HepG2 (cell line): ENCODE results near the gene CD86. TPM values are rescaled to one million over a fixed set of nuclear protein-coding genes. Genes with fewer than 3 reads are reported as not detected.
A peak's percentile ranks its signal among the peaks of the same experiment; 100 is the strongest.

Experiments
- ATAC-seq: fragments of 200-7000 bp; cut with Tn5 transposase; 3 replicates; pipeline ENCODE4 v1.9.1; 2020; ENCODE audit warnings: mild to moderate bottlenecking, moderate library complexity
- BruUV-seq: library from RNA; stranded (reverse); fragments of 400-500 nt; replicated peaks from 2 replicates; lab custom pipeline; 2021; lab: Mats Ljungman, UMichigan
- CTCF ChIA-PET: fragments of 300-600 bp; formaldehyde crosslinking; extraction: SDS; loops from one replicate; lab custom pipeline; 2021; ENCODE audit warnings: low total read pairs, inconsistent platforms, low intra/inter-chr PET ratio; lab: Yijun Ruan, JAX
- POLR2A ChIA-PET: fragments of 350-600 bp; sonication (Branson Sonifier 250); formaldehyde crosslinking; loops from one replicate; lab custom pipeline; 2020; ENCODE audit warnings: antibody characterized with exemption, inconsistent platforms; lab: Yijun Ruan, JAX
- DNase-seq: peaks from one replicate; pipeline ENCODE4 v3.0.0-alpha.2; 2015; ENCODE audit warnings: low spot score
- FAIRE-seq: peaks from 3 replicates; lab custom pipeline; 2011; peaks lifted over from hg19 to GRCh38; lab: Jason Lieb, UNC
- H2AFZ ChIP-seq: one replicate; pipeline ENCODE4 v1.6.1; 2011; ENCODE audit warnings: low read length, inconsistent platforms
- H3K27ac ChIP-seq: fragments of 300-600 bp; 3 replicates; pipeline ENCODE4 v1.8.0; 2011; ENCODE audit warnings: mixed run types, mild to moderate bottlenecking, mixed read lengths, low read length, inconsistent platforms; ENCODE audit not compliant: insufficient read depth; ENCODE audit errors: extremely low read length
- H3K27me3 ChIP-seq, 2 experiments: fragments of 200-600 bp in 1 of 2; 2 replicates in 1 of 2; 3 replicates in 1 of 2; pipeline versions ENCODE4 v1.6.0 to v1.8.0; 2011; ENCODE audit warnings: low read length in 2 of 2, mild to moderate bottlenecking in 2 of 2, moderate library complexity in 2 of 2, inconsistent platforms in 1 of 2; ENCODE audit not compliant: insufficient read depth in 2 of 2, control insufficient read depth in 1 of 2
- H3K36me3 ChIP-seq, 2 experiments: fragments of 200-600 bp in 1 of 2; replicated peaks in 1 of 2; 2 replicates in 1 of 2; 3 replicates in 1 of 2; pipeline versions ENCODE4 v1.5.1 to v1.8.0; 2011; ENCODE audit warnings: low read length in 2 of 2, inconsistent platforms in 1 of 2; ENCODE audit not compliant: insufficient read depth in 2 of 2, control insufficient read depth in 1 of 2
- H3K4me1 ChIP-seq: 2 replicates; pipeline ENCODE4 v1.5.1; 2012; ENCODE audit warnings: low read length, inconsistent platforms; ENCODE audit not compliant: insufficient read depth
- H3K4me2 ChIP-seq: 2 replicates; pipeline ENCODE4 v1.6.0; 2011; ENCODE audit warnings: low read depth, low read length, inconsistent platforms
- H3K4me3 ChIP-seq, 3 experiments: fragments of 200-600 bp in 1 of 3; sonication (generic), shearing (Covaris generic) in 1 of 3; replicated peaks in 1 of 3; 2 replicates each; pipeline ENCODE4 v1.5.1; 2011 to 2016; ENCODE audit warnings: low read length in 3 of 3, inconsistent platforms in 2 of 3, low read depth in 2 of 3, mild to moderate bottlenecking in 2 of 3, control low read depth in 1 of 3, mixed read lengths in 1 of 3; ENCODE audit not compliant: insufficient read depth in 1 of 3
- H3K79me2 ChIP-seq: one replicate; pipeline ENCODE4 v1.6.1; 2011; ENCODE audit warnings: low read length, inconsistent platforms; ENCODE audit not compliant: insufficient read depth
- H3K9ac ChIP-seq: 2 replicates; pipeline ENCODE4 v1.6.0; 2011; ENCODE audit warnings: mild to moderate bottlenecking, low read depth, low read length, inconsistent platforms; ENCODE audit not compliant: insufficient read depth
- H3K9me3 ChIP-seq: 2 replicates; pipeline ENCODE4 v1.5.1; 2012; ENCODE audit warnings: mild to moderate bottlenecking, low read length
- H4K20me1 ChIP-seq: 2 replicates; pipeline ENCODE4 v1.6.0; 2011; ENCODE audit warnings: inconsistent platforms, mild to moderate bottlenecking, low read length, moderate library complexity; ENCODE audit not compliant: insufficient read depth
- MAFK ChIP-seq, 2 experiments: IDR thresholded peaks in 1 of 2; conservative IDR thresholded peaks in 1 of 2; 2 replicates each; pipeline ENCODE4 v1.6.1; 2011; ENCODE audit warnings: improper control_type of control experiment in 2 of 2, low read length in 2 of 2
- ZBTB40 ChIP-seq, 2 experiments: fragments of 450-650 bp in 1 of 2; sonication (generic) in 1 of 2; formaldehyde crosslinking in 1 of 2; IDR thresholded peaks; 2 replicates each; pipeline versions ENCODE4 v1.6.1 to v1.8.0; 2016 to 2022; ENCODE audit warnings: antibody characterized with exemption in 1 of 2, mild to moderate bottlenecking in 1 of 2, missing genetic modification reagents in 1 of 2
- WGBS: methylation state at CpG from one replicate; pipeline ENCODE4 v1.1.6; 2017; ENCODE audit warnings: low lambda C conversion rate; 5-methylcytosine and 5-hydroxymethylcytosine counted together
- in situ Hi-C: cut with HindIII; loops from 2 replicates; pipeline ENCODE4 v1.10.0; 2017; ENCODE audit warnings: low pct_unique_long_range_greater_than_20kb; ENCODE audit not compliant: extremely low pct_ligation_motif_present
- intact Hi-C: fragments of 100-400 bp; cut with micrococcal nuclease; formaldehyde crosslinking; loops from one replicate; pipeline ENCODE4 v1.10.0; 2022; ENCODE audit not compliant: unreplicated experiment
- polyA plus RNA-seq, 8 experiments: library from polyadenylated mRNA; depleted of rRNA in 3 of 8; stranded (reverse) in 7 of 8; unstranded in 1 of 8; fragments of >200 nt; fragmentation: Illumina TruSeq in 4 of 8; extraction: Trizol in 4 of 8; gene quantifications; 2 replicates each; pipeline versions ENCODE4 v1.2.1 to v1.2.3, GENCODE V29; 2011 to 2016; ENCODE audit warnings: low read depth in 4 of 8, missing spikeins in 1 of 8, mixed read lengths in 1 of 8; ENCODE audit not compliant: insufficient read depth in 1 of 8
- total RNA-seq, 5 experiments: library from RNA; depleted of rRNA; stranded (reverse); fragments of >200 nt; fragmentation: Illumina TruSeq; extraction: Trizol; gene quantifications; 2 replicates each; pipeline ENCODE4 v1.2.3, GENCODE V29; 2016; ENCODE audit warnings: low read depth in 1 of 5

The CD86 gene
- total and polyA plus RNA-seq, 2 of the 13 experiments (the other 11 are each of a cell fraction or from before 2014, with no cell fraction given) = not detected

- in situ Hi-C loops = loop anchor here (10.0 kb wide), 2 partner anchors 150 to 250 kb away; no protein-coding TSS in a partner anchor
These were observed 49.5 kb downstream of the CD86 start for GRCh38 chr3:122104515-122105194.

More at GRCh38 chr3:122104515-122105194, 49.5 kb downstream of the CD86 start:
- Histone ChIP-seq H3K4me1 (no peaks in the 10 kb centered on the region), H4K20me1 (no peaks in the 10 kb centered on the region), H3K79me2 (no peaks in the 10 kb centered on the region), H3K9ac (no peak overlapping the region), H3K9me3 (no peaks in the 10 kb centered on the region), H2AFZ (no peak overlapping the region), H3K27me3 (peaks cover 0 to 2% of the 10 kb centered on the region in 2 experiments; a peak in 1 of 5 replicates), H3K27ac (no peak overlapping the region), H3K36me3 (no peaks in the 10 kb centered on the region), H3K4me3 (no peak overlapping the region), H3K4me2 (no peak overlapping the region)
- 59% methylated on average over 8 of the region's 8 CpGs for WGBS
- DNase-seq (no peak), FAIRE-seq (no peak), ATAC-seq (no peak)
- intact Hi-C loops = no loop called here
- no TSS peak for BruUV-seq
- 0 out of 4 replicates have a peak, but pooled peaks of 1 of the 2 experiments have one; percentile 36 for TF ChIP-seq MAFK (conservative IDR thresholded peaks at IDR 0.05 in 1 of 2, IDR thresholded peaks at IDR 0.05 in 1 of 2; ENCODE audit: low read length in 2 of 2)
- TF ChIP-seq ZBTB40 (IDR thresholded peaks at IDR 0.05) = no peak
- no peak for TF ChIP-seq ZBTB40 (CRISPR knock-in tag; IDR thresholded peaks at IDR 0.05)
- POLR2A ChIA-PET = no interaction called here
- CTCF ChIA-PET = no interaction called here
